PC-9 (cell line): ENCODE results near the gene PTPRG. TPM values are rescaled to one million over a fixed set of nuclear protein-coding genes. Genes with fewer than 3 reads are reported as not detected.

Experiments
- BruUV-seq: library from RNA; stranded (reverse); fragments of 400-500 nt; replicated peaks from 2 replicates; lab custom pipeline; 2021; lab: Mats Ljungman, UMichigan
- CTCF ChIA-PET: fragments of 300-600 bp; sonication (Branson Sonifier 250); formaldehyde crosslinking; loops from one replicate; lab custom pipeline; 2022; ENCODE audit warnings: antibody characterized with exemption; lab: Charles Lee
- POLR2A ChIA-PET: fragments of 300-600 bp; sonication (Branson Sonifier 250); formaldehyde crosslinking; loops from one replicate; lab custom pipeline; 2022; ENCODE audit warnings: antibody characterized with exemption; ENCODE audit not compliant: unreplicated experiment; lab: Charles Lee
- DNase-seq, 2 experiments: peaks; one replicate each; pipeline versions ENCODE4 v3.0.0 to v3.0.0-alpha.2; 2015 to 2022; ENCODE audit warnings: mixed read lengths in 1 of 2
- H2AFZ ChIP-seq: fragments of 200-600 bp; sonication (generic); 2 replicates; pipeline ENCODE4 v1.8.1; 2017; ENCODE audit warnings: antibody characterized with exemption
- H3F3A ChIP-seq: fragments of 200-600 bp; sonication (generic); 2 replicates; pipeline ENCODE4 v1.8.1; 2017; ENCODE audit warnings: antibody characterized with exemption, mild to moderate bottlenecking, low read depth; ENCODE audit not compliant: insufficient read depth
- H3K27ac ChIP-seq: fragments of 200-600 bp; sonication (generic); 2 replicates; pipeline ENCODE4 v1.6.1; 2016; ENCODE audit warnings: mixed run types
- H3K27me3 ChIP-seq: fragments of 200-600 bp; sonication (generic); 2 replicates; pipeline ENCODE4 v1.6.1; 2016; ENCODE audit warnings: low read depth, mixed run types; ENCODE audit not compliant: insufficient read depth
- H3K36me3 ChIP-seq: fragments of 200-600 bp; sonication (generic); 2 replicates; pipeline ENCODE4 v1.6.1; 2016; ENCODE audit warnings: low read depth, mixed run types
- H3K4me1 ChIP-seq: fragments of 200-600 bp; sonication (generic); replicated peaks from 2 replicates; pipeline ENCODE4 v1.6.1; 2016; ENCODE audit warnings: mixed run types; ENCODE audit not compliant: insufficient read depth
- H3K4me2 ChIP-seq: fragments of 200-600 bp; sonication (generic); 2 replicates; pipeline ENCODE4 v1.6.1; 2017; ENCODE audit warnings: mixed run types
- H3K4me3 ChIP-seq: fragments of 200-600 bp; sonication (generic); 2 replicates; pipeline ENCODE4 v1.6.1; 2016; ENCODE audit warnings: mixed run types
- H3K79me2 ChIP-seq: fragments of 200-600 bp; sonication (generic); 2 replicates; pipeline ENCODE4 v1.6.1; 2017; ENCODE audit warnings: low read depth, mixed run types
- H3K9me2 ChIP-seq: fragments of 200-600 bp; sonication (generic); 2 replicates; pipeline ENCODE4 v1.8.1; 2017; ENCODE audit warnings: mild to moderate bottlenecking; ENCODE audit not compliant: insufficient read depth
- H3K9me3 ChIP-seq: fragments of 200-600 bp; sonication (generic); 2 replicates; pipeline ENCODE4 v1.8.1; 2016; ENCODE audit warnings: low read depth; ENCODE audit not compliant: insufficient read depth
- H4K20me1 ChIP-seq: fragments of 200-600 bp; sonication (generic); 2 replicates; pipeline ENCODE4 v1.8.1; 2017; ENCODE audit not compliant: insufficient read depth
- CTCF ChIP-seq: fragments of 200-600 bp; sonication (generic); conservative IDR thresholded peaks from 2 replicates; pipeline ENCODE4 v1.6.1; 2017; ENCODE audit warnings: mixed run types, antibody characterized with exemption, mild to moderate bottlenecking, moderate library complexity
- EZH2 ChIP-seq: fragments of 200-600 bp; sonication (generic); IDR thresholded peaks from 2 replicates; pipeline ENCODE4 v1.8.0; 2017; ENCODE audit warnings: antibody characterized with exemption, low read depth
- intact Hi-C: fragments of 100-400 bp; cut with micrococcal nuclease; formaldehyde crosslinking; loops from one replicate; pipeline ENCODE4 v1.10.0; 2022; ENCODE audit not compliant: unreplicated experiment
- total RNA-seq: library from RNA; stranded (reverse); gene quantifications from 2 replicates; pipeline ENCODE4 v1.2.3, GENCODE V29; 2021

PTPRG gene
- total RNA-seq, 1 experiment from 2014 or later = 32.9 TPM

GRCh38 chr3:61807865-61808276, 246.5 kb downstream of the PTPRG start:
- H3K9me3 ChIP-seq = no peaks in the 10 kb centered on the region
- no peaks in the 10 kb centered on the region for H3K9me2 ChIP-seq
- intact Hi-C loops = no loop called here
- no peak overlapping the region for H2AFZ ChIP-seq
- ChIA-PET POLR2A (no interaction called here), CTCF (no interaction called here)
- H3F3A ChIP-seq = no peaks in the 10 kb centered on the region; the same call in 1 of the 2 replicates
- no peak for TF ChIP-seq EZH2
- TF ChIP-seq CTCF = no peak
- no TSS peak for BruUV-seq
- no peaks in the 10 kb centered on the region for H3K79me2 ChIP-seq
- H3K36me3 ChIP-seq = no peaks in the 10 kb centered on the region
- H3K4me3 ChIP-seq = no peak overlapping the region
- H3K27ac ChIP-seq = no peak overlapping the region
- H3K4me1 ChIP-seq = no peaks in the 10 kb centered on the region
- H3K27me3 ChIP-seq = no peaks in the 10 kb centered on the region
- DNase-seq = no peak
- H3K4me2 ChIP-seq = no peak overlapping the region
- no peaks in the 10 kb centered on the region for H4K20me1 ChIP-seq

GRCh38 chr3:61808526-61808925, 247.2 kb downstream of the PTPRG start:
- no TSS peak for BruUV-seq
- Histone ChIP-seq H3K9me3 (no peaks in the 10 kb centered on the region), H3K4me1 (no peaks in the 10 kb centered on the region), H3K36me3 (no peaks in the 10 kb centered on the region), H3K27me3 (no peaks in the 10 kb centered on the region), H2AFZ (no peak overlapping the region), H3K4me2 (no peak overlapping the region), H3K79me2 (no peaks in the 10 kb centered on the region), H3F3A (no peaks in the 10 kb centered on the region), H3K4me3 (no peak overlapping the region), H3K27ac (no peak overlapping the region), H3K9me2 (no peaks in the 10 kb centered on the region), H4K20me1 (no peaks in the 10 kb centered on the region)
- POLR2A ChIA-PET = no interaction called here
- CTCF ChIA-PET = no interaction called here
- TF ChIP-seq EZH2 (no peak), CTCF (no peak)
- no peak for DNase-seq
- intact Hi-C loops = no loop called here

- no peaks in the 10 kb centered on the region for H3F3A ChIP-seq
- no peak overlapping the region for H3K27ac ChIP-seq
- H3K27me3 ChIP-seq = no peaks in the 10 kb centered on the region
- no peaks in the 10 kb centered on the region for H3K9me3 ChIP-seq
- H3K36me3 ChIP-seq = no peaks in the 10 kb centered on the region
- no peak for TF ChIP-seq CTCF
- TF ChIP-seq EZH2 = no peak
- intact Hi-C loops = no loop called here
- no peak overlapping the region for H3K4me3 ChIP-seq
- POLR2A ChIA-PET = no interaction called here
- no TSS peak for BruUV-seq
- CTCF ChIA-PET = no interaction called here
- H3K9me2 ChIP-seq = no peaks in the 10 kb centered on the region
- H3K79me2 ChIP-seq = no peaks in the 10 kb centered on the region
- H2AFZ ChIP-seq = no peak overlapping the region
- no peaks in the 10 kb centered on the region for H4K20me1 ChIP-seq
- H3K4me2 ChIP-seq = no peak overlapping the region
- no peak for DNase-seq
- no peaks in the 10 kb centered on the region for H3K4me1 ChIP-seq
Measured at GRCh38 chr3:61808999-61809398, 247.6 kb downstream of the PTPRG start.
